GM23338 (cell line): ENCODE results near the gene SOX12. TPM values are rescaled to one million over a fixed set of nuclear protein-coding genes. Genes with fewer than 3 reads are reported as not detected.
"Not testable (repeated sequence)": the region's sequence is repeated elsewhere in the genome, so short reads cannot be mapped to it uniquely, and the experiment has no call there.

Experiments used
- ATAC-seq: fragments of 200-7000 bp; cut with Tn5 transposase; 3 replicates; pipeline ENCODE4 v1.9.1; 2020
- DNase-seq: peaks from one replicate; pipeline ENCODE4 v3.0.0-alpha.2; 2015; ENCODE audit warnings: low spot score
- H2AFZ ChIP-seq: fragments of 200-600 bp; sonication (generic); 2 replicates; pipeline ENCODE4 v1.8.0; 2016; ENCODE audit warnings: antibody characterized with exemption, mild to moderate bottlenecking, moderate library complexity
- H3F3A ChIP-seq: fragments of 200-600 bp; sonication (generic); replicated peaks from 2 replicates; pipeline ENCODE4 v1.8.0; 2017; ENCODE audit warnings: antibody characterized with exemption, mixed run types, low read depth
- H3K27ac ChIP-seq: fragments of 200-600 bp; sonication (generic); 2 replicates; pipeline ENCODE4 v1.6.1; 2016; ENCODE audit warnings: low read depth
- H3K27me3 ChIP-seq: fragments of 200-600 bp; sonication (generic); 2 replicates; pipeline ENCODE4 v1.8.0; 2016; ENCODE audit warnings: mild to moderate bottlenecking, mixed run types, moderate library complexity; ENCODE audit not compliant: insufficient read depth
- H3K36me3 ChIP-seq: fragments of 200-600 bp; sonication (generic); 2 replicates; pipeline ENCODE4 v1.8.0; 2016; ENCODE audit warnings: mild to moderate bottlenecking; ENCODE audit not compliant: insufficient read depth
- H3K4me1 ChIP-seq: fragments of 200-600 bp; sonication (generic); 2 replicates; pipeline ENCODE4 v1.8.0; 2016; ENCODE audit warnings: mild to moderate bottlenecking, moderate library complexity; ENCODE audit not compliant: insufficient read depth
- H3K4me2 ChIP-seq: fragments of 200-600 bp; sonication (generic); 2 replicates; pipeline ENCODE4 v1.7.1; 2017; ENCODE audit warnings: mixed run types
- H3K4me3 ChIP-seq: fragments of 200-600 bp; sonication (generic); 2 replicates; pipeline ENCODE4 v1.6.1; 2016; ENCODE audit warnings: mixed run types
- H3K79me2 ChIP-seq: fragments of 200-600 bp; sonication (generic); replicated peaks from 2 replicates; pipeline ENCODE4 v1.8.0; 2017; ENCODE audit warnings: mild to moderate bottlenecking; ENCODE audit not compliant: insufficient read depth
- H3K9me2 ChIP-seq: fragments of 200-600 bp; sonication (generic); 2 replicates; pipeline ENCODE4 v1.8.0; 2017; ENCODE audit not compliant: insufficient read depth
- H4K20me1 ChIP-seq: fragments of 200-600 bp; sonication (generic); replicated peaks from 2 replicates; pipeline ENCODE4 v1.8.0; 2017; ENCODE audit warnings: mild to moderate bottlenecking; ENCODE audit not compliant: insufficient read depth
- H3K27ac Mint-ChIP-seq: 2 replicates; pipeline ENCODE4 v1.8.0; 2020; ENCODE audit warnings: inconsistent platforms, mild to moderate bottlenecking, moderate library complexity, mixed read lengths
- H3K27me3 Mint-ChIP-seq: 3 replicates; pipeline ENCODE4 v1.8.0; 2022; ENCODE audit warnings: low read depth, mild to moderate bottlenecking, moderate library complexity, mixed read lengths, inconsistent platforms; ENCODE audit not compliant: insufficient read depth, poor library complexity
- H3K36me3 Mint-ChIP-seq: 3 replicates; pipeline ENCODE4 v1.8.0; 2021; ENCODE audit warnings: low read depth, mild to moderate bottlenecking, inconsistent platforms, moderate library complexity, mixed read lengths
- H3K4me1 Mint-ChIP-seq: 3 replicates; pipeline ENCODE4 v1.8.0; 2020; ENCODE audit warnings: mild to moderate bottlenecking, inconsistent platforms, mixed read lengths
- H3K4me3 Mint-ChIP-seq: 3 replicates; pipeline ENCODE4 v1.8.0; 2021; ENCODE audit warnings: moderate library complexity, mild to moderate bottlenecking, inconsistent platforms, mixed read lengths
- H3K9me3 Mint-ChIP-seq: 3 replicates; pipeline ENCODE4 v1.8.0; 2020; ENCODE audit warnings: moderate library complexity, mild to moderate bottlenecking, inconsistent platforms, mixed read lengths
- CREB1 ChIP-seq: fragments of 250-450 bp; sonication (Bioruptor Pico); IDR thresholded peaks from 2 replicates; pipeline ENCODE4 v1.5.0; 2020; ENCODE audit warnings: low read depth, mild to moderate bottlenecking, moderate library complexity
- ETS1 ChIP-seq: IDR thresholded peaks from 2 replicates; pipeline ENCODE4 v1.6.1; 2016; ENCODE audit warnings: antibody characterized with exemption
- EZH2 ChIP-seq: fragments of 200-600 bp; sonication (generic); IDR thresholded peaks from one replicate; pipeline ENCODE4 v1.8.0; 2017; ENCODE audit warnings: antibody characterized with exemption, mild to moderate bottlenecking, low read depth; ENCODE audit not compliant: unreplicated experiment
- EZH2phosphoT487 ChIP-seq: fragments of 200-600 bp; sonication (generic); IDR thresholded peaks from one replicate; pipeline ENCODE4 v1.8.1; 2018; ENCODE audit warnings: antibody characterized with exemption; ENCODE audit not compliant: unreplicated experiment
- JUNB ChIP-seq: IDR thresholded peaks from one replicate; pipeline ENCODE4 v1.6.1; 2016; ENCODE audit warnings: antibody characterized with exemption; ENCODE audit not compliant: unreplicated experiment
- NANOG ChIP-seq: IDR thresholded peaks from 2 replicates; pipeline ENCODE4 v1.6.1; 2016; ENCODE audit warnings: antibody characterized with exemption, borderline replicate concordance
- STAT1 ChIP-seq: IDR thresholded peaks from one replicate; pipeline ENCODE4 v1.6.1; 2016; ENCODE audit warnings: antibody characterized with exemption; ENCODE audit not compliant: unreplicated experiment
- ZNF114 ChIP-seq: fragments of 250-450 bp; sonication (Bioruptor Pico); IDR thresholded peaks from 2 replicates; pipeline ENCODE4 v1.5.0; 2020; ENCODE audit warnings: mild to moderate bottlenecking, moderate library complexity
- ZNF462 ChIP-seq: fragments of 250-450 bp; sonication (Bioruptor Pico); IDR thresholded peaks from 2 replicates; pipeline ENCODE4 v1.5.0; 2020; ENCODE audit warnings: mild to moderate bottlenecking, moderate library complexity
- polyA plus RNA-seq: library from polyadenylated mRNA; unstranded; fragments of >200 nt; fragmentation: Nextera tagmentation; extraction: Ambion mirVana; gene quantifications from 2 replicates; pipeline ENCODE4 v1.2.1, GENCODE V29; 2016
- total RNA-seq: library from RNA; depleted of rRNA; stranded (reverse); fragments of >200 nt; shearing (Covaris generic); gene quantifications from 2 replicates; pipeline ENCODE4 v1.2.3, GENCODE V29; 2014
- TF ChIP-seq, protein P1 (sequence below), 2 experiments: fragments of 200-600 bp in 1 of 2; sonication (generic) in 1 of 2; conservative IDR thresholded peaks; 2 replicates each; pipeline versions ENCODE4 v1.5.1 to v1.6.1; 2016 to 2017; ENCODE audit warnings: antibody characterized with exemption in 2 of 2, low read depth in 2 of 2, mild to moderate bottlenecking in 2 of 2, moderate library complexity in 1 of 2

SOX12 gene
- total and polyA plus RNA-seq, 2 experiments from 2014 or later = 14.1 to 32.0 TPM

GRCh38 chr20:334578-334977 is 9.2 kb downstream of the SOX12 start:
- H3K36me3 ChIP-seq = no peaks in the 10 kb centered on the region
- Mint-ChIP-seq H3K36me3 (peaks cover 6% of the 10 kb centered on the region; the same call in 1 of the 3 replicates), H3K27ac (no peak overlapping the region), H3K4me3 (no peak overlapping the region), H3K4me1 (peaks cover 10% of the 10 kb centered on the region), H3K27me3 (no peaks in the 10 kb centered on the region), H3K9me3 (no peaks in the 10 kb centered on the region)
- no peak for TF ChIP-seq CREB1
- TF ChIP-seq, protein P1, sequence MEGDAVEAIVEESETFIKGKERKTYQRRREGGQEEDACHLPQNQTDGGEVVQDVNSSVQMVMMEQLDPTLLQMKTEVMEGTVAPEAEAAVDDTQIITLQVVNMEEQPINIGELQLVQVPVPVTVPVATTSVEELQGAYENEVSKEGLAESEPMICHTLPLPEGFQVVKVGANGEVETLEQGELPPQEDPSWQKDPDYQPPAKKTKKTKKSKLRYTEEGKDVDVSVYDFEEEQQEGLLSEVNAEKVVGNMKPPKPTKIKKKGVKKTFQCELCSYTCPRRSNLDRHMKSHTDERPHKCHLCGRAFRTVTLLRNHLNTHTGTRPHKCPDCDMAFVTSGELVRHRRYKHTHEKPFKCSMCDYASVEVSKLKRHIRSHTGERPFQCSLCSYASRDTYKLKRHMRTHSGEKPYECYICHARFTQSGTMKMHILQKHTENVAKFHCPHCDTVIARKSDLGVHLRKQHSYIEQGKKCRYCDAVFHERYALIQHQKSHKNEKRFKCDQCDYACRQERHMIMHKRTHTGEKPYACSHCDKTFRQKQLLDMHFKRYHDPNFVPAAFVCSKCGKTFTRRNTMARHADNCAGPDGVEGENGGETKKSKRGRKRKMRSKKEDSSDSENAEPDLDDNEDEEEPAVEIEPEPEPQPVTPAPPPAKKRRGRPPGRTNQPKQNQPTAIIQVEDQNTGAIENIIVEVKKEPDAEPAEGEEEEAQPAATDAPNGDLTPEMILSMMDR (conservative IDR thresholded peaks at IDR 0.05; ENCODE audit: low read depth in 2 of 2) = no peak
- no peak for TF ChIP-seq EZH2
- no peak for TF ChIP-seq ZNF114 (CRISPR knock-in tag)
- TF ChIP-seq STAT1 = no peak
- TF ChIP-seq ZNF462 (CRISPR knock-in tag) = no peak
- TF ChIP-seq ETS1 = no peak
- no peak for TF ChIP-seq NANOG
- TF ChIP-seq EZH2phosphoT487 = no peak
- no peak for TF ChIP-seq JUNB
- peaks cover 13% of the 10 kb centered on the region for H3K27me3 ChIP-seq
- H2AFZ ChIP-seq = no peak overlapping the region
- peaks cover 17% of the 10 kb centered on the region for H4K20me1 ChIP-seq
- H3K79me2 ChIP-seq = peaks cover 8% of the 10 kb centered on the region
- ATAC-seq = no peak
- no peak overlapping the region for H3K27ac ChIP-seq
- H3K4me3 ChIP-seq = no peak overlapping the region
- H3K4me2 ChIP-seq = no peak overlapping the region
- peaks cover 12% of the 10 kb centered on the region for H3K4me1 ChIP-seq
- no peaks in the 10 kb centered on the region for H3K9me2 ChIP-seq
- peaks cover 9% of the 10 kb centered on the region for H3F3A ChIP-seq
- no peak for DNase-seq

GRCh38 chr20:336040-336439 is 10.7 kb downstream of the SOX12 start:
- ATAC-seq, H4K20me1 ChIP-seq, H3K4me1 Mint-ChIP-seq, H3K36me3 ChIP-seq, H3K9me2 ChIP-seq, DNase-seq, H3K27ac Mint-ChIP-seq, H3K27me3 Mint-ChIP-seq, H3K9me3 Mint-ChIP-seq, H3K36me3 Mint-ChIP-seq, H3K79me2 ChIP-seq, H3K4me2 ChIP-seq, H2AFZ ChIP-seq, H3K27ac ChIP-seq, H3K4me3 Mint-ChIP-seq, H3K4me1 ChIP-seq, H3K4me3 ChIP-seq, H3F3A ChIP-seq: not testable (repeated sequence)
- H3K27me3 ChIP-seq = peaks cover 16% of the 10 kb centered on the region
